Ascending aorta (tissue), 2 donors: ENCODE data around the gene TEKT5. TPM values are rescaled to one million over a fixed set of nuclear protein-coding genes. Genes with fewer than 3 reads are reported as not detected.

Source experiments
- DNase-seq, 2 donors: peaks; one replicate each; pipeline ENCODE4 v3.0.0-alpha.2; 2019; ENCODE audit warnings: low spot score in 2 of 2
- H3K27ac ChIP-seq, 2 donors: fragments of 200-600 bp; sonication (generic); one replicate each; pipeline ENCODE4 v1.5.1; 2016 to 2017; ENCODE audit warnings: mild to moderate bottlenecking in 1 of 2
- H3K27me3 ChIP-seq: fragments of 200-600 bp; sonication (generic); one replicate; pipeline ENCODE4 v1.5.1; 2017
- H3K36me3 ChIP-seq, 2 donors: fragments of 200-600 bp; sonication (generic); one replicate each; pipeline ENCODE4 v1.5.1; 2016
- H3K4me1 ChIP-seq, 2 donors: fragments of 200-600 bp; sonication (generic); one replicate each; pipeline ENCODE4 v1.5.1; 2016 to 2017; ENCODE audit warnings: mild to moderate bottlenecking in 1 of 2
- H3K4me3 ChIP-seq, 2 donors: fragments of 200-600 bp; sonication (generic); one replicate each; pipeline ENCODE4 v1.5.1; 2016 to 2017; ENCODE audit warnings: mild to moderate bottlenecking in 1 of 2
- H3K9me3 ChIP-seq, 2 donors: fragments of 200-600 bp; sonication (generic); one replicate each; pipeline ENCODE4 v1.5.1; 2016
- CTCF ChIP-seq, 3 experiments: fragments of 200-600 bp in 2 of 3; fragments of 450-650 bp in 1 of 3; sonication (generic) in 2 of 3; IDR thresholded peaks; one replicate each; pipeline ENCODE4 v1.5.1; 2016 to 2019; ENCODE audit warnings: antibody characterized with exemption in 3 of 3, mild to moderate bottlenecking in 1 of 3, moderate library complexity in 1 of 3
- intact Hi-C: fragments of 100-400 bp; cut with DNase I; formaldehyde crosslinking; loops from one replicate; pipeline ENCODE4 v1.15.1; 2023
- total RNA-seq: library from RNA; depleted of rRNA; stranded (reverse); fragments of >200 nt; gene quantifications from one replicate; pipeline ENCODE4 v1.1.0, GENCODE V29; 2016

TEKT5 gene
- total RNA-seq, 1 donor from 2014 or later, result not detected

GRCh38 chr16:10740000-10740844, 45.5 kb upstream of the TEKT5 start:
- Histone ChIP-seq H3K9me3 (no peaks in the 10 kb centered on the region), H3K4me3 (no peak overlapping the region), H3K27me3 (no peaks in the 10 kb centered on the region), H3K36me3 (no peaks in the 10 kb centered on the region), H3K27ac (peak overlapping the region; percentile 87 to 95), H3K4me1 (peaks cover 22 to 33% of the 10 kb centered on the region in 2 donors)
- no peak for TF ChIP-seq CTCF (IDR thresholded peaks at IDR 0.05)
- DNase-seq, result peak in 1 of 2 donors; percentile 60
- intact Hi-C loops, result loop anchor here (2.0 to 10.0 kb wide), 5 partner anchors 17 to 1648 kb away; partner anchors contain the start of genes HAPSTR1, RMI2 and SOCS1

- no peak for TF ChIP-seq CTCF (IDR thresholded peaks at IDR 0.05)
- Histone ChIP-seq H3K36me3 (no peaks in the 10 kb centered on the region), H3K27ac (peak overlapping the region; percentile 85 to 87), H3K4me3 (no peak overlapping the region), H3K27me3 (no peaks in the 10 kb centered on the region), H3K4me1 (peaks cover 19 to 25% of the 10 kb centered on the region in 2 donors), H3K9me3 (no peaks in the 10 kb centered on the region)
- intact Hi-C loops, result loop anchor here (1.0 to 5.0 kb wide), 4 partner anchors 18 to 1324 kb away; partner anchors contain the start of gene SOCS1
- DNase-seq, result peak; percentile 51 to 92
Observed at GRCh38 chr16:10738231-10739077, 43.7 kb upstream of the TEKT5 start.

- Histone ChIP-seq H3K27ac (peak overlapping the region; percentile 85 to 87), H3K4me3 (peak overlapping the region in 1 of 2 donors; percentile 33), H3K27me3 (no peaks in the 10 kb centered on the region), H3K4me1 (peaks cover 9 to 16% of the 10 kb centered on the region in 2 donors), H3K36me3 (no peaks in the 10 kb centered on the region), H3K9me3 (no peaks in the 10 kb centered on the region)
- intact Hi-C loops, result loop anchor here (1.0 to 5.0 kb wide), 5 partner anchors 156 to 1325 kb away; partner anchors contain the start of genes EMP2 and SOCS1
- peak in 1 of 2 donors; percentile 80 for DNase-seq
- peak; percentile 85 to 92 (median 86) for TF ChIP-seq CTCF (IDR thresholded peaks at IDR 0.05)
Observed at GRCh38 chr16:10737068-10737625, 42.4 kb upstream of the TEKT5 start.

GRCh38 chr16:10731790-10732189, 37.1 kb upstream of the TEKT5 start:
- DNase-seq, result no peak
- no peak overlapping the region for H3K4me3 ChIP-seq
- intact Hi-C loops, result no loop called here
- no peaks in the 10 kb centered on the region for H3K9me3 ChIP-seq
- no peak for TF ChIP-seq CTCF (IDR thresholded peaks at IDR 0.05)
- H3K27ac ChIP-seq, result no peak overlapping the region
- H3K4me1 ChIP-seq, result no peaks in the 10 kb centered on the region
- no peaks in the 10 kb centered on the region for H3K27me3 ChIP-seq
- no peaks in the 10 kb centered on the region for H3K36me3 ChIP-seq
